A549 (cell line): ENCODE data around the gene SPPL2B.

Experiments
- CEBPB ChIP-seq, 2 experiments: fragments of >200 bp in 1 of 2; sonication (Bioruptor Twin) in 1 of 2; formaldehyde crosslinking in 1 of 2; IDR thresholded peaks; 2 replicates each; pipeline ENCODE4 v1.6.1; 2012 to 2016
- POLR2A ChIP-seq: IDR thresholded peaks from 2 replicates; pipeline ENCODE4 v1.6.1; 2012; ENCODE audit warnings: mild to moderate bottlenecking, low read length
- TF ChIP-seq, protein P1 (sequence below): IDR thresholded peaks from 2 replicates; pipeline ENCODE4 v1.6.1; 2012; ENCODE audit warnings: low read depth, borderline replicate concordance
- TF ChIP-seq, protein P2 (sequence below): fragments of >200 bp; sonication (Bioruptor Twin); formaldehyde crosslinking; IDR thresholded peaks from 3 replicates; pipeline ENCODE4 v1.5.1; 2016
- TF ChIP-seq, protein P3 (sequence below): fragments of 250-450 bp; sonication (Bioruptor Pico); IDR thresholded peaks from 2 replicates; pipeline ENCODE4 v1.5.0; 2021; ENCODE audit warnings: mild to moderate bottlenecking, moderate library complexity, borderline replicate concordance

DNA sequence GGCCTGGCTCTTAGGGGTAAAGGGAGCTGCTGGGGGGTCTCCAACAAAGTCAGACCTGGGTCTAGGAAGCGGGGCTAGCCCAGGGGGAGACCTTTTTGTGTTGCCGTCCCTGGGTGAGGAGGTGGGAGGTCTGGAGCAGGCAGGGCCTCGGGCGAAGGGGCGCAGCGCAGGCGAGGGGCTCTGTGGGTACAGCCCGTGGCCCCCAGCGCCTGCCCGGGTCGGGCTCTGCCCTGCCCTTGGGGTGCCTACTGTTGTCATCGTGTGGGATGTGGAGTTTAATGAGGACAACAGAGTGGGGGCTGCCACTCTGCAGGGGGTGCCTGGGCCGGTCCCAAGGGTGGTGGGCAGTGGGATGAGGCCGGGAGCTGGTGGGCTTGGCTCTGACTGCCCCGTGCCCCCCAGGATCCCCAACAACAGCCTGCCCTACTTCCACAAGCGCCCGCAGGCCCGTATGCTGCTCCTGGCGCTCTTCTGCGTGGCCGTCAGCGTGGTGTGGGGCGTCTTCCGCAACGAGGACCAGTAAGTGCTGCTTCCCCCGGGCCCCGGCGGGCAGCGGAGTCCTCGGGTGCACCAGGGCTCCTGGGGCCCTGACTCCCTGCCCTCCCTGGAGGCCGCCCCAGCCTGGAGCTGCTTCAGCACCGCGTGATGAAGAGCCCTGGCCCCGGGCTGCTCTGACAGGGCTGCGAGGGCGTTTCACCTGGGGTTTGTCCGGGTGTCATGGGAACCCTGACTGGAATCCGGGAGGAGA is 12.2 kb downstream of the SPPL2B start:
- TF ChIP-seq POLR2A (no peak), CEBPB (IDR thresholded peaks at IDR 0.05) (no peak)
- TF ChIP-seq, protein P1, sequence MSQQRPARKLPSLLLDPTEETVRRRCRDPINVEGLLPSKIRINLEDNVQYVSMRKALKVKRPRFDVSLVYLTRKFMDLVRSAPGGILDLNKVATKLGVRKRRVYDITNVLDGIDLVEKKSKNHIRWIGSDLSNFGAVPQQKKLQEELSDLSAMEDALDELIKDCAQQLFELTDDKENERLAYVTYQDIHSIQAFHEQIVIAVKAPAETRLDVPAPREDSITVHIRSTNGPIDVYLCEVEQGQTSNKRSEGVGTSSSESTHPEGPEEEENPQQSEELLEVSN, result no peak
- TF ChIP-seq, protein P2, sequence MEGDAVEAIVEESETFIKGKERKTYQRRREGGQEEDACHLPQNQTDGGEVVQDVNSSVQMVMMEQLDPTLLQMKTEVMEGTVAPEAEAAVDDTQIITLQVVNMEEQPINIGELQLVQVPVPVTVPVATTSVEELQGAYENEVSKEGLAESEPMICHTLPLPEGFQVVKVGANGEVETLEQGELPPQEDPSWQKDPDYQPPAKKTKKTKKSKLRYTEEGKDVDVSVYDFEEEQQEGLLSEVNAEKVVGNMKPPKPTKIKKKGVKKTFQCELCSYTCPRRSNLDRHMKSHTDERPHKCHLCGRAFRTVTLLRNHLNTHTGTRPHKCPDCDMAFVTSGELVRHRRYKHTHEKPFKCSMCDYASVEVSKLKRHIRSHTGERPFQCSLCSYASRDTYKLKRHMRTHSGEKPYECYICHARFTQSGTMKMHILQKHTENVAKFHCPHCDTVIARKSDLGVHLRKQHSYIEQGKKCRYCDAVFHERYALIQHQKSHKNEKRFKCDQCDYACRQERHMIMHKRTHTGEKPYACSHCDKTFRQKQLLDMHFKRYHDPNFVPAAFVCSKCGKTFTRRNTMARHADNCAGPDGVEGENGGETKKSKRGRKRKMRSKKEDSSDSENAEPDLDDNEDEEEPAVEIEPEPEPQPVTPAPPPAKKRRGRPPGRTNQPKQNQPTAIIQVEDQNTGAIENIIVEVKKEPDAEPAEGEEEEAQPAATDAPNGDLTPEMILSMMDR, result no peak
- TF ChIP-seq, protein P3, sequence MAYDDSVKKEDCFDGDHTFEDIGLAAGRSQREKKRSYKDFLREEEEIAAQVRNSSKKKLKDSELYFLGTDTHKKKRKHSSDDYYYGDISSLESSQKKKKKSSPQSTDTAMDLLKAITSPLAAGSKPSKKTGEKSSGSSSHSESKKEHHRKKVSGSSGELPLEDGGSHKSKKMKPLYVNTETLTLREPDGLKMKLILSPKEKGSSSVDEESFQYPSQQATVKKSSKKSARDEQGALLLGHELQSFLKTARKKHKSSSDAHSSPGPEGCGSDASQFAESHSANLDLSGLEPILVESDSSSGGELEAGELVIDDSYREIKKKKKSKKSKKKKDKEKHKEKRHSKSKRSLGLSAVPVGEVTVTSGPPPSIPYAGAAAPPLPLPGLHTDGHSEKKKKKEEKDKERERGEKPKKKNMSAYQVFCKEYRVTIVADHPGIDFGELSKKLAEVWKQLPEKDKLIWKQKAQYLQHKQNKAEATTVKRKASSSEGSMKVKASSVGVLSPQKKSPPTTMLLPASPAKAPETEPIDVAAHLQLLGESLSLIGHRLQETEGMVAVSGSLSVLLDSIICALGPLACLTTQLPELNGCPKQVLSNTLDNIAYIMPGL (CRISPR knock-in tag), result no peak
